MCF 10A (cell line): ENCODE results near the gene NUP88. TPM values are rescaled to one million over a fixed set of nuclear protein-coding genes. Genes with fewer than 3 reads are reported as not detected.

ENCODE experiments used
- BruUV-seq: library from RNA; stranded (reverse); fragments of 400-500 nt; replicated peaks from 2 replicates; lab custom pipeline; 2021; lab: Mats Ljungman, UMichigan
- CTCF ChIA-PET: fragments of 300-600 bp; sonication (Branson Sonifier 250); formaldehyde crosslinking; extraction: SDS; loops from one replicate; lab custom pipeline; 2021; ENCODE audit warnings: antibody characterized with exemption, inconsistent platforms; lab: Yijun Ruan, JAX
- POLR2A ChIA-PET: fragments of 300-600, 350-650 bp; sonication (Branson Sonifier 250); formaldehyde crosslinking; extraction: SDS; loops from one replicate; lab custom pipeline; 2020; ENCODE audit warnings: antibody characterized with exemption, inconsistent platforms; lab: Yijun Ruan, JAX
- DNase-seq: peaks from one replicate; pipeline ENCODE4 v3.0.0-alpha.2; 2018; ENCODE audit not compliant: unreplicated experiment
- H3K27ac Mint-ChIP-seq: one replicate; pipeline ENCODE4 v1.8.0; 2022; ENCODE audit warnings: mild to moderate bottlenecking, low read depth, mixed read lengths; ENCODE audit not compliant: unreplicated experiment
- H3K27me3 Mint-ChIP-seq: one replicate; pipeline ENCODE4 v1.8.0; 2022; ENCODE audit warnings: mixed read lengths; ENCODE audit not compliant: insufficient read depth, unreplicated experiment
- H3K36me3 Mint-ChIP-seq: one replicate; pipeline ENCODE4 v1.8.0; 2022; ENCODE audit warnings: mild to moderate bottlenecking, moderate library complexity, mixed read lengths; ENCODE audit not compliant: insufficient read depth, unreplicated experiment
- H3K4me1 Mint-ChIP-seq: one replicate; pipeline ENCODE4 v1.8.0; 2022; ENCODE audit warnings: mixed read lengths; ENCODE audit not compliant: insufficient read depth, unreplicated experiment
- H3K4me3 Mint-ChIP-seq: one replicate; pipeline ENCODE4 v1.8.0; 2022; ENCODE audit warnings: mild to moderate bottlenecking, moderate library complexity, mixed read lengths; ENCODE audit not compliant: unreplicated experiment
- H3K9me3 Mint-ChIP-seq: one replicate; pipeline ENCODE4 v1.8.0; 2022; ENCODE audit warnings: mixed read lengths; ENCODE audit not compliant: unreplicated experiment
- intact Hi-C: fragments of 100-400 bp; cut with micrococcal nuclease; formaldehyde crosslinking; loops from 2 replicates; pipeline ENCODE4 v1.14.1; 2022
- total RNA-seq: library from RNA; stranded (reverse); gene quantifications from 2 replicates; pipeline ENCODE4 v1.2.3, GENCODE V29; 2022
- TF ChIP-seq, protein P1 (sequence below): fragments of 200-600 bp; IDR thresholded peaks from one replicate; pipeline ENCODE4 v1.8.0; 2022; ENCODE audit warnings: antibody characterized with exemption, mild to moderate bottlenecking; ENCODE audit not compliant: unreplicated experiment

Gene NUP88
- total RNA-seq, 1 experiment from 2014 or later, result 89.2 TPM

DNA sequence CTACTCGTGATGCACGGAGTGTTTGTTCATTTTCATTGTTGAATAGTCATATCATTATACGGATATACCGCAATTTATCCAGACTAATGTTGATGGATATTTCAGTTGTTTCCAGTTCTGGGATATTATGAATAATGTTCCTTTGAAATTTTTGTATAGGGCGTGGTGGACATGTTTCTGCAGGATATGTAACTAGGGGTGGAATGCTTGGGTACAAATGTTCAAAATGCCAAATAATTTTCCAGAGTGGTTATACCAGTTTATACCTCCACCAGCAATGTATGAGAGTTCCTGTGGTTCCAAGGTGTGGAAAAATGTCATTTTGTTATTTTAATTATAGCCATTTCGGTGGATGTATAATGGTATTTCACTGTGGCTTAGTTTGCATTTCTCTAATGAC lies 53.6 kb downstream of the NUP88 start:
- POLR2A ChIA-PET, result interaction anchor here (0.9 kb wide), 1 partner anchor 20 kb away, joined by 3 read pairs; no protein-coding TSS in a partner anchor

DNA sequence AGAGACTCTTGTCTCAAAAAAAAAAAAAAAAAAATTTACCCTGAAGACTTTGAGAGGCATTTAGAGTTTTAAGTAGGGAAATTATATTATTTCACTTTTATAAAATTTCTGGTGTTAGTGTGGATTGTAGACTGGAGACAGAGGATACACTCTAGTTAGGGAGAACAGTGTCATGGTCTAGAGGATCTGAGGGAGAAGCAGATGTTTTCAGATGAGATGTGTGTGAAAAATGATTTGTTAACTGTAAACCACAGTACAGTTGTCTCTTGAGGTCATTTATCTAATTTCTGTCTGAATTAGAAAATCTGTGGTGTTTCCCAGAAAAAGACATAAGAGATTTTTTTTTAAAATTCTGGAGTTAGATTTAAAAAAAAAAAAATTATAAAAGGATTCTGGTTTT lies 54.8 kb downstream of the NUP88 start:
- Mint-ChIP-seq H3K27me3 (no peaks in the 10 kb centered on the region), H3K27ac (peak overlapping the region; percentile 88), H3K36me3 (peaks cover 72% of the 10 kb centered on the region), H3K9me3 (no peaks in the 10 kb centered on the region), H3K4me3 (no peak overlapping the region), H3K4me1 (peaks cover 26% of the 10 kb centered on the region)
- ChIA-PET CTCF (interaction anchor here (0.6 kb wide), 1 partner anchor 14 kb away, joined by 3 read pairs; no protein-coding TSS in a partner anchor), POLR2A (interaction anchor here (0.7 to 0.9 kb wide), 3 partner anchors 10 to 14 kb away, joined by 3 read pairs; no protein-coding TSS in a partner anchor)
- intact Hi-C loops, result no loop called here
- no peak for DNase-seq
- BruUV-seq, result no TSS peak
- TF ChIP-seq, protein P1, sequence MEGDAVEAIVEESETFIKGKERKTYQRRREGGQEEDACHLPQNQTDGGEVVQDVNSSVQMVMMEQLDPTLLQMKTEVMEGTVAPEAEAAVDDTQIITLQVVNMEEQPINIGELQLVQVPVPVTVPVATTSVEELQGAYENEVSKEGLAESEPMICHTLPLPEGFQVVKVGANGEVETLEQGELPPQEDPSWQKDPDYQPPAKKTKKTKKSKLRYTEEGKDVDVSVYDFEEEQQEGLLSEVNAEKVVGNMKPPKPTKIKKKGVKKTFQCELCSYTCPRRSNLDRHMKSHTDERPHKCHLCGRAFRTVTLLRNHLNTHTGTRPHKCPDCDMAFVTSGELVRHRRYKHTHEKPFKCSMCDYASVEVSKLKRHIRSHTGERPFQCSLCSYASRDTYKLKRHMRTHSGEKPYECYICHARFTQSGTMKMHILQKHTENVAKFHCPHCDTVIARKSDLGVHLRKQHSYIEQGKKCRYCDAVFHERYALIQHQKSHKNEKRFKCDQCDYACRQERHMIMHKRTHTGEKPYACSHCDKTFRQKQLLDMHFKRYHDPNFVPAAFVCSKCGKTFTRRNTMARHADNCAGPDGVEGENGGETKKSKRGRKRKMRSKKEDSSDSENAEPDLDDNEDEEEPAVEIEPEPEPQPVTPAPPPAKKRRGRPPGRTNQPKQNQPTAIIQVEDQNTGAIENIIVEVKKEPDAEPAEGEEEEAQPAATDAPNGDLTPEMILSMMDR, result no peak

More for the DNA sequence above, 53.6 kb downstream of the NUP88 start:
- no peaks in the 10 kb centered on the region for H3K27me3 Mint-ChIP-seq
- H3K27ac Mint-ChIP-seq, result peak overlapping the region; percentile 88
- CTCF ChIA-PET, result interaction anchor here (0.5 kb wide), 1 partner anchor 37 kb away, joined by 3 read pairs; no protein-coding TSS in a partner anchor
- peaks cover 26% of the 10 kb centered on the region for H3K4me1 Mint-ChIP-seq
- H3K4me3 Mint-ChIP-seq, result peak overlapping the region; percentile 46
- peaks cover 69% of the 10 kb centered on the region for H3K36me3 Mint-ChIP-seq
- BruUV-seq, result no TSS peak
- H3K9me3 Mint-ChIP-seq, result no peaks in the 10 kb centered on the region
- intact Hi-C loops, result no loop called here
- DNase-seq, result no peak
- TF ChIP-seq, protein P1, result no peak

DNA sequence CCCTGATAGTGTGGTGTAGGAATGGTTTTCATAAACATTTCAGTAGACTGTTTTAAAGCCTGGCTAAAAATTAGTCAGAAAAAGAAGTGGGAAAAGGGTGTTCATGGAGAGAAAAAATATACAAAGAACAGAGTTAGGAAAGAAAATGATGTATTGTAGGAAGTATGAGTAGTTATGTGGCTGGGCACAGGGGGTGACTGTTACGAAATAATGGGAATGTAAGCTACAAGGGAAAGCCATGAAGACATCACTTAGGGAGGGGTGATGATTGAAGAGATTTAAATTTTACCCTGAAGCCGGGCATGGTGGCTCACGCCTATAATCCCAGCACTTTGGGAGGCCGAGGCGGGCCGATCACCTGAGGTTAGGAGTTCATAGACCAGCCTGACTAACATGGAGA lies 55.3 kb downstream of the NUP88 start:
- POLR2A ChIA-PET, result no interaction called here
- Mint-ChIP-seq H3K27me3 (no peaks in the 10 kb centered on the region), H3K9me3 (no peaks in the 10 kb centered on the region), H3K4me1 (peaks cover 26% of the 10 kb centered on the region), H3K36me3 (peaks cover 67% of the 10 kb centered on the region), H3K4me3 (no peak overlapping the region), H3K27ac (peak overlapping the region; percentile 88)
- intact Hi-C loops, result no loop called here
- TF ChIP-seq, protein P1, result no peak
- peak; percentile 66 for DNase-seq
- CTCF ChIA-PET, result interaction anchor here (0.6 kb wide), 1 partner anchor 14 kb away, joined by 3 read pairs; no protein-coding TSS in a partner anchor
- no TSS peak for BruUV-seq

DNA sequence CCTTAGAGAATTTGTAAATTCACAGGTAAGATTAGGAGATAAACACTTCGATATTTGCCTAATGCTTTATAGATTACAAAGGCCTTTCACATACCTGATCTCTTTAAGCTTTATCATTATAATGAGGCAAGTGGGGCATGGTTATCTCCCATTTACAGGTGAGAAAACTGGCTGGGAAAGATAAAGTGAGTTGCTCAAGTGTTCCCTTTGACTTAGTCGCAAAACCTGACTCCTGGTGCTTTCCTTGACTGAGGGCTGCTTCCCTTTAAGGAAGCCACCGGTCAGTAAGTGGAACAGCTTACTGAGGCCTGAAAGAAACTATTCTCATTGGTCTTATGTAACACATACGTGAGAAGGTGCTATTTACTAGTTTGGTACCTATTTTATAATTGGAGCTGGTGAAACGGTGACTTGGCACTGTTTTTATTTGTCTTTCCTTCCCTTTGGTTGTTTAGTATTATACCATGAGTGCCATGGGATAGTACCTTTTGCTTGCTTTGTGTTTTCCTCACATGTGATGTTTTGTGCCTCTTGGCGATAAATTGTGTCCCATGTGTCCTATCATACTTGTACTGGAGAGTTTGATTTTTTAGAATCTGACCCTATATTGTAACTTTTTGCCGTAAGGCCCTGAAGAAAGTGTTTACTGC lies 57.2 kb downstream of the NUP88 start:
- intact Hi-C loops, result no loop called here
- DNase-seq, result no peak
- Mint-ChIP-seq H3K27ac (no peak overlapping the region), H3K4me1 (peaks cover 26% of the 10 kb centered on the region), H3K9me3 (no peaks in the 10 kb centered on the region), H3K27me3 (no peaks in the 10 kb centered on the region), H3K4me3 (no peak overlapping the region), H3K36me3 (peaks cover 61% of the 10 kb centered on the region)
- CTCF ChIA-PET, result no interaction called here
- BruUV-seq, result no TSS peak
- POLR2A ChIA-PET, result interaction anchor here (1.0 to 1.2 kb wide), 2 partner anchors 9 to 11 kb away, joined by 3 read pairs; no protein-coding TSS in a partner anchor
- TF ChIP-seq, protein P1, result no peak
